ENCODE data around the gene PFKL.
A peak's percentile ranks its signal among the peaks of the same experiment; 100 is the strongest.

PFKL gene

DNA sequence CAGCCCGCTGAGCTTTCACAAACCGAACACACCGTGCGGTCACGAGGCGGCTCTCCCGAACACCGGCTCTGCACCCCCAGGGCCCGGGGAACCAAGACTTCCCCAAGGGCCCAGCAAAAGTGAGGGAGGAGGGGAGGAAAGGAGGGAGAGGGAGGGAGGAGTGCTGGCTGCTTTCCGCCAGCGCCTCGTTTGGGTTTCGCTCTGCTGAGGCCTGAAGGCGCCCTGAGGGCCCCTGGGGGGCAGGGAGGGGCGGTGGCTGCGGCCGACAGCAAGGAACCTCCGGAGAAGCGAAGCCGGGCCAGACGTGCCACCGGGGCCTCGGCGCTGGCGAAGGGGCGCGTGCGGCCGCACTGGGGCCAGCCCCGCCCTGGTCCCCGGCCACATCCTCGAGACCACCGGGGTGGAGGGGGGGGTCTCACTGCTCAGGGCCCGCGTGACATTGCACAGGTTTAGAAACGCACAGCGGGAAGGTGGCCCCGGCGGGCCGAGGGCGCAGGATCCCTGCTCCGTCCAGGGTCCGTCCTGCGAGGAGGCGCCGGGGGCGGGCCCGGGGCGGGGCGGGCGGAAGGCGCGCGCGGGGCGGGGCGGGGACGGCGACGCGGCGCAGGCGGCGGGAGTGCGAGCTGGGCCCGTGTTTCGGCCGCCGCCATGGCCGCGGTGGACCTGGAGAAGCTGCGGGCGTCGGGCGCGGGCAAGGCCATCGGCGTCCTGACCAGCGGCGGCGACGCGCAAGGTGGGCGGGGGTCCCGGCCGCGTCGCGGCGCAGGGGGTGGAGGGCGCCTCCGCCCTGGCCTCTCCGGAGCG is at the start of gene PFKL:
TSS of gene PFKL (plus strand) at position 596 of the 804 bp plus-strand sequence. CDS start at position 649, 53 bp downstream.
- peak; percentile 78 for DNase-seq

DNA sequence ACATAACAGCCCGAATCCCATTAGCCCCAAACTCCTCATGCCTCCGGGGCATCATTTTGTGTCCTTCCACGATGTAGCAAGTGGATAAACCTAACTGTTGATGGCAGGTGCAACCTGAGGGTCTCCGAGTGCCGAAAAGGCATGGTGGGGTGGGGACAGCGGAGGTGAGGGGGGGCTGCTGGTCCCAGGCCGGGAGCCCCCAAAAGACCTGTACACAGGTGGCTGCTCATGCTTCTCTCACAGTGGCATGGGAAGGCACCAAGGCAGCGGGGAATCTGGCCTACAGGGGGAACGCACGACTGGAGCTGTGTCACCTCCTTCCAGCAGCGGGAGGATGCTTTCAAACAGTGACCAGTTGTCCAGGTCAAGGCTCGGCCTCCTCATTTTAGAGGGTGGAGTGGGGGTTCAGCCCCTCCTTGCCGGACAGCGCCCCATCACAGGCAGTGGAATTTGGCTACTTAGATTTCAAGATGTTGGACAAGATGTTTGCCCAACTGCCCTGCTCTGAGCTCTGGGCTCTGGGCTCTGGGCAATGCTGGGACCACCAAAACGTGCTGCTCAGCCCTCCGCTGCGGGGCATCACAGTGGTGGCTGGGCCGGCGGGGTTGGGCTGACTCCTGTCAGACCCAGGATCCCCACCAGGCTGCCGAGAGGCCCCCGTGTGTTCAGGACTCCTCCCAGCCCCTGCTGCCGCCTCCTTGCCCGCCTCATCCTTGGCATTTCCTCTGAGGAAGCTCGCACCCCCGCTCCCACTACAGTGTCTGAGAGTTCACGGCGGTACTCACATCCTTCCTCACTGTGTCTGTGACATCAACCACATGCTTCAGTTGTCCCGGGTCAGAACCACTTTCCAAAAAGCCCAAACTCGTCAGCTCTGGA is 45.8 kb upstream of the PFKL start:
- DNase-seq = peak; percentile 46

DNA sequence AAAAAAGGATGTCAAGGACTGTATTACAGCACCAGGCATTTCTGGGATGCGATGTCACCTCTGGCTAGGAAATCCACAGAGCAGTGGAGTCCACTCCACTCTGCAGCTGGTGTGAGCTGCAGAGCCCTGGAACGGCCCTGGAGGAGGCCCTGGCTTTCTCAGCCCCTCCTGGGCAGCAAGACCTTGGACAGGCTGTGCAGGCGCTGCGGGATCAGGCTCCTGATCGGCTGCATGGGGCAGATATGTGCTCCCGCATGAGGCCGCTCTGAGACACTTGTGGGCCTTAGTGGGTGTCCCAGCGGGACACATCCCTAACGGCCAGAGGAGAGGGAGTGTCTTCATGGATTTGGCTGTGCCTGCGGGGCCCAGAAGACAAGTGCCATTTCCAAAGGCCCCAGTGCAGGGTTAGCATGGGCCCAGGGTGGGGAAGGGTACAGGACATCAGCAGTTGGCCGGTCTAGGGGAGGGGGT is 44.3 kb upstream of the PFKL start:
- peak; percentile 75 for DNase-seq

DNA sequence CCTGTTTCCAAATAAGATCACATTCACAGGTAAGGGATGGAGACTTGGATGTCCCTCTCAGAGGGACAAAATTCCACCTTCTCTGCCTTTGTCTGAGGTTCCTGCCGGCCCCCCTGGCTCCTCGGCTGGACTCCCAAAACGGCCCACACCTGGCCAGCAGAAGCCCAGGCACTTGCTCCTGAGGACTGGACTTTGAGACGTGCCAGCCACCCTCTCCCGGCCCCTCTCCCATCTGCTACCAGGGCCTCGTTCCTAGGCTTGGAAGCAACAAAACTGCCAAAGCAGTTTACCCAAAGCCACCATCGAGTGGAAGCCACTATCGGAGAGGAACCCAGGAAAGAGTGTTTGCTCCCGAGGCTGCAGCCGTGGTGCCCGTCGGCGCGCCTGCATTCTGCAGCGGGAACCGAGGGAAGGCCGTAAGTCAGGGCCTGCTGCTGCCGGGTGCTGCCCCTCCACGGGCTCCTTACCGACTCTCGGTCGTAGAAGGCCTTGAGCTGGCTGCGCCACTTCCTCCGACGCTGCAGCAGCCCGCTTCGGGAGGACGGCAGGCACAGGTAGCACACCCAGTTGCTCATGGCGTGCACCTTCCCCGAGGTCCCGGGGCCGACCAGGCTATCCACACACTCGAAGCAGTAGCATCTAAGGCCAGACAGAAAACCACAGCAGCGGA is 41.7 kb upstream of the PFKL start:
- no peak for DNase-seq

DNA sequence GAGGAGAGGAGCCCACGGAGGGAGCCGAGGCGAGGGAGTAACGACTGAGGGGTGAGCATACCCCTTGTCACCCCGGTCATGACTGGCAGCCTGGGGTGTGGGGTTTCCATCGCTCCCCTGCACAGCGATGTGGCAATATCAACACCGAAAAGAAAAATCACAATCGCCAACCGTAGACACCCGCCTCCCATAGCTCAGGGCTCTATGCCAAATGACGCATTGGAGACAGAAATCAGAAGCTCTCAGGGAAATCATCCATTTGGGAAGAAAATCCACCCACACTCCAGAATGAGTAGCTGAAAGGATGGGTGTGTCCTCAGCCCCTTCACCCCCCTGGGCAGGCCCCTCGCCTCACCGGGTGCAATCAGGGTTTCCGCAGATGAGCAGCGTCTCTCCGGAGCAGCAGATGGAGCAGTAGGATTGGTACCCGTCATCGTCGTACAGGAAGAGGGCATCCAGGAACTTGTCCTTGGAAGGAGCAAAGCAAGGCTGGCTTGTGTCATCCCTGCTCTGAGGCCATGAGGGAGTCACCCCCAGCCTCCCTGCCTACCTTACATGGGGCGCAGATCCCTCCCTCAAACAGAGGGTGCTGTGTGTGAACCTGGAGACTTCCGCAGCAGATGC is 40.7 kb upstream of the PFKL start:
- DNase-seq = peak; percentile 86

DNA sequence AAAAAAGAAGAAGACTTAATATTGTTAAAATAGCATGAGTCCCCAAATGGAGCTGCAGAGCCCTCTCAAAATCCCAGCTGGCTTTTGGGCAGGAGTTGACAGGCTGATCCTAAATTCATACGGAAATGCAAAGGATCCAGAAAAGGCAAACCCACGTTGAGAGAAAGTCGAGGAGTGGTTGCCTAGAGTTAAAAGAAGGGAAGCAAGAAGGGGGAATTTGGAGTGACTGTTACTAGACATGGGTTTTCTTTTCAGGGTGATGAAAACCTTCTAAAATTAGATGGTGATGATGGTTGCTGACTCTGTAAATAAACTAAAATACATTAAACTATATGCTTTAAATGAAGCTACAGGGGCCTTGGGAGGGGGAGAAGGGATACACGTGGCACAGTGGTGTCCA is 39.8 kb upstream of the PFKL start:
- no peak for DNase-seq

DNA sequence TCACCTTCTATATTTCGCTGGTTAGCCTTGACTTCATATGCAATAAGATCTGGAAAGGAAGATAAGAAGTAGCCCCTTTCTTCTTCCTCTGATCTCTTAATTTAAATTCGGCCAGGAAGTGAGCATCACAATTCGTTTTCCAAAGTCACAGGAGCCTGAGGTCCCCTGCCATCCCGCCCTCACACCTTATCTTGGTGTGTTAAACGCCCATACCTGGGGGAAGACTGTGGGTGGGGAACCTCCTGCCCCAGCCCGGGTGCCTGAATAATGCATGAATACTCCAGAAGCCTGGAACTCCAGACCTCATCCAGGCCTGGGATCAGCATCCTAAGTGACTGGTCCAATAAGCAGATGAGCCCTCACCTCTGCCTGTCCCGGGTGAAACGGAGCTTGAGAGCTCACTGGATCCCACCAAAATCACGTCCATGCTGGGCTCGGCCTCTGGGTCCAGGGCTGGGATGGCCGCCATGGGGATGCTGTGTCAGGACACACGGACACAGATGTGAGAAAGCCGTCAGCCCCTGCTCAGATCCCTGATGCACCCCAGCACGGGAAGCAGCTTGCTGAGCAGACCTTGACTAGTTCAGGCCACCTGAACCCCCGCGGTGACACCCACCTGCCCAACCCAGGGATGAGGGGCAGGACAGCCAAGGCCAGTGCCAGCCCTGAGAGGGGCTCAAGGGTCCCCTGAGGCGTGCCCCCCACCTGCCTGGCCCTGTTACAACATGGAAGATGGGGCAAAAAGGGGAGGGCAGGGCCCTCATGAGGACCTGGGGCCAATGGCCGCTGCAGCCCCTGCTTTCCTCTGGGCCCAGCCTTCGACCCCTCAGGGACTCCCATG is 38.8 kb upstream of the PFKL start:
- no peak for DNase-seq

DNA sequence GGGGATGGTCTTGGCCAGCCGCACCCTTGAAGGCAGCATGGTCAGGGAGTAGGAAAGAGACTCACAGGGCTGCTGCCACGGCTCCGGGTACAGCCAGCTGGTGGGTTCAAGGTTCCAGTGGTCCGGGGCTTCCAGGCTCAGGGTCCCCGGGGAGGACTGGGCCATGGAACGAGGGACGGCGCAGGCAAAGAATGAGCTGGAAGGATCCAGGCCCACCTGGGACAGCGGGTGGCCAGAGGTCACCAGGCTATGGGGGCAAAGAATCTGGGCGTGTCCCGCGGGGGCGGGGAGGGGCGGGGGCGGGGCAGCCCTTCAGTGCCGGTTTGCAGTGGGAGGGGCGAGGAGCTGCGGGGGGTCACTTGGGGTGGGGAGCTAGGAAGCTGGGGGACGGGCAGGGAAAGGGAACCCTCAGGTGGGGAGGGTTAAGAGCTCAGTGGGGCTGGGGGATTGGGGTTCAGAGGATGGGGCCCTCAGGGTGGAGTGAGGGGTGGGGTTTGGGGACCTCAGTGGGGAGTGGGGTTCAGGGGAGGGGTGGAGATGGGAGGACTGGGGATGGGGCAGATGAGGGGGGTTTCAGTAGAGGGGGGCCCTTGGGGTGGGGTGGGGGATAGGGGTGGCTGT is 38.1 kb upstream of the PFKL start, which contains the start of gene DNMT3L:
TSS of gene DNMT3L (minus strand) at position 223 of the 621 bp plus-strand sequence. CDS start 638 bp downstream, outside the sequence.
- no peak for DNase-seq

DNA sequence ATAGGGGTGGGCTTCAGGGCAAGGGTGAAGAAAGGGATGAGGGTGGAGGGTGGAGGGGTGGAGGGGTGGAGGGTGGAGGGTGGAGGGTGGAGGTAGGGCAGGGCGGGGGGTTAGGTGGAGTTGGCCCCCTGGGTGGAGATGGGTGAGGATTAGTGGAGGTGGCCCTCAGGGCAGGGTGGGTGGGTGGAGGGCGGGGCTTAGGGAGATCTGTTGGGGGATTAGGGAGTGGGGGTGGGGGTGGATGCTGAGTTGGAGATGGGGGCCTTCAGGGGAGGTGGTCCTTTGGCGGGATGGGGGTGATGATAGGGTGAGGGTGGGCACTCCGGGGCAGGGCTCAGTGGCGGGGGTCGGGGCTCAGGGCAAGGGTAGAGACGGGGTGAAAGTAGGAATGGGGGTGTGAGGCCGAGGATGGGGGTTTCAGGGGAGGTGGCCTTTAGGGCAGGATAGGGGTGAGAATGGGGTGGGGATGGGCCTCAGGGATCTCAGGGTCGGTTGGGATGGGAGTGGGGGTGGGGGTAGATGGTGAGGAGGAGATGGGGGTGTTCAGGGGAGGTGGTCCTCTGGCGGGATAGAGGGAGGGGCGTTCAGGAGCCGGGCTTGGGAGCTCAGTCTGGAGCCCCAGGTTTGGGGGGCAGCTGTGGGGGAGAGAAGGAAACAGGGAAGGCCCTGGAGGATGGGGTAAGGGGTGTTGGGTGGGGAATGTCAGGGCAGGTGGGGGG is 37.4 kb upstream of the PFKL start:
- no peak for DNase-seq

DNA sequence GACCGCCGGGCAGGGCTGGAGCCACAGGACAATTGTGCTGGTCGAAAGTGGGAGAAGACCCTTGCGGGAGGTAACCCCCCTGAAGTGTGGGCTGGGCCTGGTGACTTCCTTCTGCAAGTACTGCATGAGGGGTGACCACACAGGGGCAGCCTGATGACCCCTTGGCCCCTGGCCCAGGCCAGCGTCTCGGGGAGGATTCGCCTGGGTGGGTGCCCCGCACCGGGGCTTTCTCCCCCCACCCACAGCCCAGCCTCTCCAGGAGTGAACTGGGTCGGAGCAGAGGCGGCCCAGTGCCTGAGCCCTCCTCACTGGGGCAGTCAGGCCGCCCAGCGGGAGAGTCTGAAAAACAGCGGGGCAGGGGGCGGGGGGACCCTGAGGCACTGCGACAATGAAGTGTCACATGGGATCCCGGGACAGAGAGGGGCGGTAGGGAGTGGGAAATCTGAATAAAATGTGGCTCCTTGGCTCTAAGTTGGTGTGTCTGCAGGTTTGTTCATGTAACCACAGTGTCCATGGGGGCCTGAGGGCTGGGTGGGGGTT is 36.6 kb upstream of the PFKL start:
- DNase-seq = no peak

DNA sequence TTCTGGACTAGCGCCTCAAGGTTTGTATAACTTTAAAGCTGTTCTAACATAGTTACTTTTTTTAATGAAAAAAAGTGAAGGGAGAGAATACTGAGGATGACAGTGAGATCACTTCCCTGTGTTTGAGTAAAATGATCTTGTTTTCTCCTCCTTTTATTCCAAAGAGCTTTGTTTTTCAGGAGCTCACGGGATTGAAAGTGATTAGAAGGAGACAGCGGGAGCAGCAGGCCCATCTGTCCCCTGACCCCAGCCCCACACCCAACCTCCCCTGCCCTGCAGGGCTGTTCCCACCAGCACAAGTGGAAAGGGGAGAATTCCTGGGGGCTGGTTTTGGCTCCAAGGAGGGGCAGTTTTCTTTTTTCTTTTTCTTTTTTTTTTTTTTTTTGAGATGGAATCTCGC is 36.1 kb upstream of the PFKL start:
- no peak for DNase-seq

DNA sequence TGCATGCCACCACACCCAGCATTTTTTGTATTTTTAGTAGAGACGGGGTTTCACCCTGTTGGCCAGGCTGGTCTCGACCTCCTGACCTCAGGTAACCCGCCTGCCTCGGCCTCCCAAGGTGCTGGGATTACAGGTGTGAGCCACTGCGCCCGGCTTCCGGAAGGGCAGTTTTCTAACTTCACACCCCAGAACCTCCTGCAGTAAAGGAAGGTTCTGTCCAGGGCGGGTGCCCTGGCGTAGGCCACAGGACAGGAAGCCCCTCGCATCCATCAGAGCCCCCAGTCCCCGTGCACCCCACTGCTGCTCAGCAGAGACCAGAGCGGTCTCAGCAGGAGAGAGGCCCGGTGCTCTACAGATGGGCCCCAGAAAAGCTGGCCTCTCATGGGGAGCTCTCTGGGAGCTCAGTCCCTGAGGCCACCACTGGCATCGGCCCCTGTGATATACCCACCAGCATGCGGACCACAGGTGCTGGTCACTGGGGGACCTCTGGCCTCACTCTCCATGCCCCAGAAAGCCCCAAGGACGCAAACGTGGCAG is 34.1 kb upstream of the PFKL start:
- no peak for DNase-seq

DNA sequence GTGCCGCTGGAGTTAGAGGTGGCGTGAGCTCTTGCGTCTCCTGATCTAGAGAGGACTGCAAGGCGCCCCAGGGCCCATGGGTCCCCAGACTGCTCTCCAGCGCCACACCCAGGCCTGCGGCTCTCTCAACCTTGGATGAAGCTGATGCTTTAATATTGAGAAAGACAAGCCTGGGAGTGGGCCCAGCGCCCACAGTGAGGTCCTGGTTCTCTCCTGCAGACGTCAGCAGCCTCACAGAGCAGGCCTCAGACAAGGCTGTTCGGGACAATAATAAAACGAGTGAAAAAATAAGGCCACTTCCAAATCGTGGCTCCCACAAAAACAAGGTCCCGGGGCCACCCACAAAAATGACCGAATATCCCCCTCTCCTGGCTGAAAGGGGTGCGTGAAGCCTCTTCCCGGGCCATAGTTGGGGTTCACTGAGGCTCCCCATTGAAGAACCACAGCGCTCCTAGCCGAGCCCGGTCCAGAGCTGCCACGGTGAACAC is 32.2 kb upstream of the PFKL start:
- no peak for DNase-seq

DNA sequence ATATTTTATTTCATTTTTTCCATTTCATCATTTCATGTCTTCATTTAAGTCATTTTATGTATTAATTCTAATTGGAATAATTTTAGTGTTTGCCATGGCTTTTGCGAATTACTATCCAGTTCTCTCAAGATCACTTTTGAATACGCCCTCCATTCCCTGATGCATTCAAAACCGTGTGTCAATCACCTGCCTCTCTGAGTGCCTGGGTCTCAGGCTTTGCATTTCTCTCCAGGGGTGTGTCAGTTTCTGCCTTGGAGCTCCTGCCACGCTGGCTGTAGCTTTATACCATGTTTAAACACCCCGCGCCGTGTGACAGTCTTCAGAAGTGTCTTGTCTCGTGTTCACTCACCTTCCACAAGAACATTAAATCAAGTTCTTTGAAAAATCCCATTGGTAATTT is 30.8 kb upstream of the PFKL start:
- DNase-seq = no peak

DNA sequence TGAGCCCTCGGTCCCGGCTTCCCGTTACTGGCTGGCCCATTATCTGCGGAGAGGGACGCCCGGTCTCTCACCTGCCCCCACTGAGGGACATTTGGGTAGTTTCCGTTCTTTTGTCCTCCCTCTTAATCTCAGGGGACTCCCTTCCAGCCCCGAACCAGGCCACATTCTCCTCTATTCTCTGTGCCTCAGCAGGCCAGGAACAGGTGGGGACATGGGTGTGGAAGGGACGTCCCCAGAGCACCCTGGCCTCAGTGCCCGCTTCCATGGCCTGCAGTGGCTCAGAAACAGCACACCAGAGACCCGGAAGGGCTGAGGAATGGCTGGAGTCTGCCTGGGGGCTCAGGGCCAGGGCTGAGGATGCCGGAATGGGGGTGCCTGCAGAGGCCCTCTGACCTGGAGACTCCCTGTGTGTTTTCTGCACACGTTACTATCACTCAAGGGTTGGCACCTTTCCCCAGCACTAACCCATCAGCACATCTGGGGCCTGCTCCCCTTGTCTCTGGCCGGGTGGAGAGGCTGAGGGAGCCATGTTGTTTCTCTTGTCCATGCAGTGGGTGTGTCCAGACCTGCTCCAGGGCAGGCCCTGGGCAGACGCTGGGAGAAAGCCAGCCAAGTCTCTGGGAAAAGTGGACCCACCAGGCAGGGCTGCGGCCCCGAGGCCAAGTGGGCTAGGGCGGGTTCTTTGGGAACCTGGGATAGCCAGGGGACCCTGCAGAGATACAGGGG is 28.1 kb upstream of the PFKL start:
- no peak for DNase-seq

DNA sequence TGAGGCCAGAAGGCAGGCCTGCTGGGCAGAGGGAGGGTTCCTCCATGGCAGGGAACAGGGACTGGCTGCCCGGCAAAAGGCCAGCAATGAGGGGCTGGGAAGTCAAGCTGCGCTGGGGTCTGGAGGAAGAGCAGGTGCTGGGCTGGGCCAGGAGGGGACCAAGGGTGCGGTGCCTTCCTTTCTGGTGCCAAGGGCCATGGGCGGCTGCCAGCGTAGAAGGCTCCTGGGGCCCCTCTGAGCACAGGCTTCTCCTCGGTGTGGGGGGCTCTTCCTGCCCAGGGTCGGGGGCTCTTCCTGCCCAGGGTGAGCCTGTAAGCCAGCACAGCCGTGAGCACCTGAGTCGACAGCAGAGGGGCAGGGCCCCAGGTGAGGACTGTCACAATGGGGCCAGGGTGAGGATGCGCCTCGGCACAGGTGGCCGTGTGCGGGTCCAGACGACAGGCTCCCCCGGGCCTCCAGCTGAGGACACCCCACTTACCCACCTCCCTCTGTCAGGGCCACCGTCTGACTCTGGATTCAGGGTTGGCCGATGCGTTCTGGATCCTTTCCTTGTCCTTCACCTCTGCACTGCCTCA is 27.5 kb upstream of the PFKL start:
- no peak for DNase-seq

DNA sequence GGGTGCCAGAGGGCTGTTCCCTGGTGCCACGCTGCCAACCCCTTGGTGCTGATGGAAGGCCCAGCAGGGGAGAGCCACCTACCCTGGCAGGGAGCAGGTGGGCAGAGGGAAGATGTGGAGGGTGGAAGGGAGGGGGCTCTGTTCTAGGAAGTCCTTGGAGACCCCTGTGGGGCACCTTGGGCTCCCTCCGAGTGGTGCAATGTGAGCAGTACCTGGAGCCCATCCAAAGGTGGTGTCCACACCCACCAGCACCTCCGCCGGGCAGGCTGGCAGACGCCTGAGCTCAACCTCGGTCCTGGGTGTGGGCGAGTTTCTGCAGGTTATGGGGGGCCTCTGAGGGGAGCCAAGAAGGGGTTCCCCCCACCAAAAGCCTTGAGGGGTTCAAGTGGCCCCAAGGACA is 26.8 kb upstream of the PFKL start:
- no peak for DNase-seq

DNA sequence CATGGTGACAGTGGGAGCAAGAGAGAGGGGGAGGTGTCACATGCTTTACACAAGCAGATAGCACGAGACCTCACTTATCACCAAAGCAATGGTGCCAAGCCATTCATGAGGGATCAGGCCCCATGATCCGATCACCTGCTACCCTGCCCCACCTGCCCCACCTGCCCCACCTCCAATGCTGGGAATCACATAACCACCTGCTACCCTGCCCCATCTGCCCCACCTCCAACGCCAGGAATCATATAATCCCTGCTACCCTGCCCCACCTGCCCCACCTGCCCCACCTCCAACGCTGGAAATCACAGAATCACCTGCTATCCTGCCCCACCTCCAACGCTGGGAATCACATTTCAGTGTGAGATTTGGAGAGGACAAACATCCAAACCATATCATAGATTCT is 24.8 kb upstream of the PFKL start:
- no peak for DNase-seq
